MM.1S (cell line): ENCODE results near the gene NPEPL1.

Experiments
- DNase-seq: peaks from one replicate; pipeline ENCODE4 v3.0.0-alpha.2; 2015
- H2AFZ ChIP-seq: fragments of 300-600 bp; sonication (generic); 2 replicates; pipeline ENCODE4 v1.6.0; 2016; ENCODE audit warnings: antibody characterized with exemption, low read length
- H3F3A ChIP-seq: fragments of 300-600 bp; sonication (generic); 2 replicates; pipeline ENCODE4 v1.6.1; 2016; ENCODE audit warnings: mild to moderate bottlenecking, antibody characterized with exemption, low read length, moderate library complexity, mixed read lengths; ENCODE audit not compliant: insufficient read depth
- H3K27ac ChIP-seq: fragments of 300-600 bp; sonication (generic); 2 replicates; pipeline ENCODE4 v1.5.1; 2016; ENCODE audit warnings: mild to moderate bottlenecking, low read length
- H3K27me3 ChIP-seq: fragments of 300-600 bp; sonication (generic); replicated peaks from 2 replicates; pipeline ENCODE4 v1.6.0; 2016; ENCODE audit warnings: low read length; ENCODE audit not compliant: insufficient read depth
- H3K36me3 ChIP-seq: fragments of 300-600 bp; sonication (generic); replicated peaks from 2 replicates; pipeline ENCODE4 v1.6.1; 2016; ENCODE audit warnings: mild to moderate bottlenecking, low read length, mixed read lengths; ENCODE audit not compliant: insufficient read depth
- H3K4me1 ChIP-seq: fragments of 300-600 bp; sonication (generic); 2 replicates; pipeline ENCODE4 v1.6.1; 2016; ENCODE audit warnings: low read length, mixed read lengths
- H3K4me2 ChIP-seq: fragments of 300-600 bp; sonication (generic); 2 replicates; pipeline ENCODE4 v1.6.0; 2016; ENCODE audit warnings: low read depth, low read length
- H3K4me3 ChIP-seq: fragments of 300-600 bp; sonication (generic); 2 replicates; pipeline ENCODE4 v1.5.1; 2016; ENCODE audit warnings: low read length, mixed read lengths
- H3K79me2 ChIP-seq: fragments of 300-600 bp; sonication (generic); 2 replicates; pipeline ENCODE4 v1.6.1; 2016; ENCODE audit warnings: mixed run types, low read length, mixed read lengths
- H3K9ac ChIP-seq: fragments of 300-600 bp; sonication (generic); 2 replicates; pipeline ENCODE4 v1.6.1; 2016; ENCODE audit warnings: low read length, mixed read lengths
- H3K9me2 ChIP-seq: fragments of 300-600 bp; sonication (generic); replicated peaks from 2 replicates; pipeline ENCODE4 v1.6.1; 2016; ENCODE audit warnings: mild to moderate bottlenecking, low read length, mixed read lengths; ENCODE audit not compliant: insufficient read depth
- H3K9me3 ChIP-seq: fragments of 300-600 bp; sonication (generic); replicated peaks from 2 replicates; pipeline ENCODE4 v1.6.1; 2016; ENCODE audit warnings: mild to moderate bottlenecking, low read length, mixed read lengths; ENCODE audit not compliant: insufficient read depth
- H4K20me1 ChIP-seq: fragments of 300-600 bp; sonication (generic); 2 replicates; pipeline ENCODE4 v1.6.1; 2016; ENCODE audit warnings: mild to moderate bottlenecking, low read length, moderate library complexity, mixed read lengths; ENCODE audit not compliant: insufficient read depth
- EZH2 ChIP-seq: fragments of 300-600 bp; sonication (generic); optimal IDR thresholded peaks from 2 replicates; pipeline ENCODE3; 2017; ENCODE audit warnings: low read depth, mild to moderate bottlenecking, antibody characterized with exemption, low read length, mixed read lengths
- EZH2phosphoT487 ChIP-seq: fragments of 300-600 bp; sonication (generic); IDR thresholded peaks from 2 replicates; pipeline ENCODE4 v1.6.1; 2018; ENCODE audit warnings: antibody characterized with exemption, low read length
- TF ChIP-seq, protein P1 (sequence below): fragments of 300-600 bp; sonication (generic); IDR thresholded peaks from 2 replicates; pipeline ENCODE4 v1.5.1; 2016; ENCODE audit warnings: antibody characterized with exemption, low read length, mixed read lengths

Gene NPEPL1

DNA sequence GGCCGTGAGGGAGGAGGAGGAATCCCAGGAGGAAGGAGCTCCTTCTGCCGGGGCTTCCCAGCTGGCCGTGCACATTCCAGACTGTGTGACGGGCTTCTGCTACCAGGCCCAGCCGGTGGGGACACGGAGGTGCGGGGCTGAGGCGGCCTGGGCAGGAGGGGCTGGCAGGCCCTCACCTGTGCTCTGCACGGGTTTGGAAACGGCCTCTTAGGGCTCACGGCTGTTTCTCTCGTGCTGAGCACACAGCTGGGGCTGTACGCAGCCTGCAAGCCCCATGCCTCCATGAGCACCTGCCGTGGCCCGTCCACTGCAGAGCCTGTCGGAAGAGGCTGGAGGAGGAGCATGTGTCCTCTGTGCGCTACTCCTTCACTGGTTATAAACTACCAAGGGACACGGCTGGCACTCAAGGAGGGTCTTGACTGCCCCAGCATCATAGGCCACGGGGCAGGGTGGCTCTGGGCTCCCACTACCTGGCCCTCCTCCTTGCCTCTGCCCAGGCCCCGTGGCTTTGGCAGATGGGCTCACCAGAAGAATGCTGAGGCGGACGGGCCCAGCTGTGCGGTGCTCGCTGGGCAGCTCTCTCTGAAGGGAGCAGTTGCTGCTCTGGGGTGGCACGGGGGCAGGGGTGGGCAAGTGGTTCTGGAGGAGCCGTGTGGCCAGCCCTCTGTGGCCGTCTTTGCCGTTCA is 15.8 kb downstream of the NPEPL1 start:
- TF ChIP-seq, protein P1, sequence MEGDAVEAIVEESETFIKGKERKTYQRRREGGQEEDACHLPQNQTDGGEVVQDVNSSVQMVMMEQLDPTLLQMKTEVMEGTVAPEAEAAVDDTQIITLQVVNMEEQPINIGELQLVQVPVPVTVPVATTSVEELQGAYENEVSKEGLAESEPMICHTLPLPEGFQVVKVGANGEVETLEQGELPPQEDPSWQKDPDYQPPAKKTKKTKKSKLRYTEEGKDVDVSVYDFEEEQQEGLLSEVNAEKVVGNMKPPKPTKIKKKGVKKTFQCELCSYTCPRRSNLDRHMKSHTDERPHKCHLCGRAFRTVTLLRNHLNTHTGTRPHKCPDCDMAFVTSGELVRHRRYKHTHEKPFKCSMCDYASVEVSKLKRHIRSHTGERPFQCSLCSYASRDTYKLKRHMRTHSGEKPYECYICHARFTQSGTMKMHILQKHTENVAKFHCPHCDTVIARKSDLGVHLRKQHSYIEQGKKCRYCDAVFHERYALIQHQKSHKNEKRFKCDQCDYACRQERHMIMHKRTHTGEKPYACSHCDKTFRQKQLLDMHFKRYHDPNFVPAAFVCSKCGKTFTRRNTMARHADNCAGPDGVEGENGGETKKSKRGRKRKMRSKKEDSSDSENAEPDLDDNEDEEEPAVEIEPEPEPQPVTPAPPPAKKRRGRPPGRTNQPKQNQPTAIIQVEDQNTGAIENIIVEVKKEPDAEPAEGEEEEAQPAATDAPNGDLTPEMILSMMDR: no peak
- TF ChIP-seq EZH2 (no peak), EZH2phosphoT487 (no peak)
- no peaks in the 10 kb centered on the region for H3F3A ChIP-seq
- no peaks in the 10 kb centered on the region for H3K79me2 ChIP-seq
- no peaks in the 10 kb centered on the region for H4K20me1 ChIP-seq
- no peak for DNase-seq
- H3K9me3 ChIP-seq: no peaks in the 10 kb centered on the region
- H3K27me3 ChIP-seq: no peaks in the 10 kb centered on the region
- H3K4me1 ChIP-seq: no peaks in the 10 kb centered on the region
- no peaks in the 10 kb centered on the region for H3K36me3 ChIP-seq
- no peak overlapping the region for H3K4me3 ChIP-seq
- no peaks in the 10 kb centered on the region for H3K9me2 ChIP-seq
- H3K9ac ChIP-seq: no peak overlapping the region
- no peak overlapping the region for H2AFZ ChIP-seq
- H3K4me2 ChIP-seq: no peak overlapping the region
- no peak overlapping the region for H3K27ac ChIP-seq

DNA sequence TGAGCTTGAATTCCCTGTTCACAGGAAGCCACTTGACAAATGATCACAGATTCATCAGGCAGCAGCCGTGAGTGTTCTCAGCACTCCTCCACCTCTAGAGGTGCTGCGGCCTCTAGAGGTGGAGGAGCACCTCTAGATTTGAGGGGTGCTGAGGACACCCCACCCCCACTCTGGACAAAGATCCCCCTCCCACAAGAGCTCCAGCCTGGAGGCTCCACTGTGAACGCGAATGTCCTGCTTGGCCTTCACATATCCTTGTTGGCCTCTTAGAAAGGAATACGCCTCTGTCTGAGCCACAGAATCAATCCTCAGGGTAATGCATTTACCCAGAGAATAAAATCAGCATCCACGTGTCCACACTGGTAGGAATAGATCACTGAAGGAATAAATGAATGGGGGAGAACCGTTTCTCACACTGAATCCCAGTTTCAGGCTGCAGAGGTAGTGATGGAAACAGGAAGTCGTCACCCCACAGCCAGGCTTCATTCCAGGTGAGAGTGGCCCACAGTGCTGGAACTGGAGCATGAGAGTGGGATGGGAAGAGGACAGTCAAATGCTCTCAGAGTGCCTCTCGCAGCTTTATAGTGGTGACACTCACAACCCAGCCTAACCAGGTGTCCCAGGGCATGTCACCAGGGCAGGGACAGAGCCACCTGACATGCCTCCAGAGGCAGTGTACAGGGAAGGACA is 16.6 kb downstream of the NPEPL1 start:
- Histone ChIP-seq H3K9me3 (no peaks in the 10 kb centered on the region), H3K4me3 (no peak overlapping the region), H3K9me2 (no peaks in the 10 kb centered on the region), H3K4me2 (no peak overlapping the region), H3F3A (no peaks in the 10 kb centered on the region), H3K79me2 (no peaks in the 10 kb centered on the region), H3K4me1 (no peaks in the 10 kb centered on the region), H3K9ac (no peak overlapping the region), H3K27ac (no peak overlapping the region), H3K36me3 (no peaks in the 10 kb centered on the region), H3K27me3 (no peaks in the 10 kb centered on the region), H2AFZ (no peak overlapping the region), H4K20me1 (no peaks in the 10 kb centered on the region)
- DNase-seq: no peak
- no peak for TF ChIP-seq EZH2phosphoT487

DNA sequence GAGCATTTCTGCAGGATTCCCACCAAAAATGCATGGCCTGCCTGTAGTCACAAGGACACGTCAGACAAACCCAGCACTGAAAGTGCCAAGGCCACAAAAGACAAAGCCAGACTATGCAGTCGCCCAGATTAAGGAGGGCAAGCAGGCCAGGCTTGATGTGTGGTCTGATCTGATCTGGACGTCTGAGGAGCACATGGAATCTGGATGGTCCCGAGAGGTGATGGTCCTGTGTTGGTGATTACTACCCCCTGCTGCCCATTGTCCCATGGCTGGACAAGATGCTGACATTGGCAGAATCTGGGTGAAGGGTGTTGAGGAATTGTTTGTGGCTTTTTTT is 17.1 kb downstream of the NPEPL1 start:
- TF ChIP-seq EZH2 (no peak), EZH2phosphoT487 (no peak)
- TF ChIP-seq, protein P1: no peak
- no peak for DNase-seq
- no peak overlapping the region for H3K27ac ChIP-seq
- H3K79me2 ChIP-seq: no peaks in the 10 kb centered on the region
- H3K9me3 ChIP-seq: no peaks in the 10 kb centered on the region
- no peak overlapping the region for H3K4me3 ChIP-seq
- H3K9ac ChIP-seq: no peak overlapping the region
- H2AFZ ChIP-seq: no peak overlapping the region
- H3K9me2 ChIP-seq: no peaks in the 10 kb centered on the region
- H3F3A ChIP-seq: no peaks in the 10 kb centered on the region
- no peaks in the 10 kb centered on the region for H3K4me1 ChIP-seq
- no peaks in the 10 kb centered on the region for H3K36me3 ChIP-seq
- no peaks in the 10 kb centered on the region for H3K27me3 ChIP-seq
- no peaks in the 10 kb centered on the region for H4K20me1 ChIP-seq
- no peak overlapping the region for H3K4me2 ChIP-seq
